Kidney (tissue), 14 donors: ENCODE results near the gene GPER1. TPM values are rescaled to one million over a fixed set of nuclear protein-coding genes. Genes with fewer than 3 reads are reported as not detected.

Experiments
- DNase-seq, 5 donors: peaks; one replicate each; pipeline ENCODE4 v3.0.0-alpha.2; 2013 to 2020
- FAIRE-seq: peaks from 2 replicates; lab custom pipeline; 2012; peaks lifted over from hg19 to GRCh38; lab: Jason Lieb, UNC
- H3K27ac ChIP-seq, 2 donors: one replicate each; pipeline ENCODE4 v1.7.0; 2013; ENCODE audit warnings: low read depth in 2 of 2, low read length in 2 of 2, inconsistent platforms in 1 of 2
- H3K27me3 ChIP-seq: one replicate; pipeline ENCODE4 v1.7.1; 2013; ENCODE audit warnings: low read length, inconsistent platforms; ENCODE audit not compliant: control insufficient read depth, insufficient read depth
- H3K36me3 ChIP-seq, 3 donors: one replicate each; pipeline versions ENCODE4 v1.7.0 to v1.7.1; 2013; ENCODE audit warnings: low read length in 3 of 3, control low read depth in 1 of 3, inconsistent platforms in 1 of 3; ENCODE audit not compliant: insufficient read depth in 3 of 3, control insufficient read depth in 2 of 3
- H3K4me1 ChIP-seq, 3 donors: one replicate each; pipeline versions ENCODE4 v1.7.0 to v1.7.1; 2013; ENCODE audit warnings: low read length in 3 of 3, inconsistent platforms in 1 of 3, low read depth in 1 of 3; ENCODE audit not compliant: control insufficient read depth in 2 of 3, insufficient read depth in 2 of 3
- H3K4me3 ChIP-seq, 3 donors: one replicate each; pipeline versions ENCODE4 v1.7.0 to v1.8.1; 2013; ENCODE audit warnings: low read length in 3 of 3, control low read depth in 1 of 3, inconsistent platforms in 1 of 3
- H3K9ac ChIP-seq, 3 donors: one replicate each; pipeline versions ENCODE4 v1.7.0 to v1.7.1; 2013; ENCODE audit warnings: low read length in 3 of 3, control low read depth in 1 of 3, inconsistent platforms in 1 of 3
- H3K9me3 ChIP-seq, 3 donors: one replicate each; pipeline versions ENCODE4 v1.7.0 to v1.7.1; 2013; ENCODE audit warnings: low read length in 3 of 3, control low read depth in 1 of 3, inconsistent platforms in 1 of 3; ENCODE audit not compliant: control insufficient read depth in 2 of 3, insufficient read depth in 1 of 3
- CTCF ChIP-seq: IDR thresholded peaks from 3 replicates; pipeline ENCODE4 v1.5.1; 2012; ENCODE audit warnings: mild to moderate bottlenecking, moderate library complexity, borderline replicate concordance; ENCODE audit not compliant: insufficient read depth; ENCODE audit errors: extremely low read depth
- intact Hi-C: fragments of 100-400 bp; cut with DNase I; formaldehyde crosslinking; loops from one replicate; pipeline ENCODE4 v1.11.1; 2022
- polyA plus RNA-seq: library from polyadenylated mRNA; stranded (reverse); fragments of 350-450 nt; fragmentation: Illumina TruSeq; extraction: RNeasy Lipid Tissue Mini Kit (QIAGEN cat#74804); gene quantifications from one replicate; pipeline ENCODE4 v1.2.3, GENCODE V29; 2014; ENCODE audit warnings: low read depth, low replicate concordance; ENCODE audit not compliant: insufficient read depth
- total RNA-seq: library from RNA; stranded (reverse); fragmentation: NEBNext Ultra II Directional; extraction: Animal tissue kit (Norgen Biotek cat#: 25700); gene quantifications from one replicate; pipeline ENCODE4 v1.2.1, GENCODE V29; 2021
- donor health status: control.
- donor health status: control.
- donor health status: control.
- donor health status: control.
- donor health status: control.
- donor health status: DM: yes; HTN: yes; CAD: no.
- donor health status: Normal renal cell carcinoma (clear cell type).

Gene GPER1
- total and polyA plus RNA-seq, 2 donors from 2014 or later, result 4.8 to 5.2 TPM

DNA sequence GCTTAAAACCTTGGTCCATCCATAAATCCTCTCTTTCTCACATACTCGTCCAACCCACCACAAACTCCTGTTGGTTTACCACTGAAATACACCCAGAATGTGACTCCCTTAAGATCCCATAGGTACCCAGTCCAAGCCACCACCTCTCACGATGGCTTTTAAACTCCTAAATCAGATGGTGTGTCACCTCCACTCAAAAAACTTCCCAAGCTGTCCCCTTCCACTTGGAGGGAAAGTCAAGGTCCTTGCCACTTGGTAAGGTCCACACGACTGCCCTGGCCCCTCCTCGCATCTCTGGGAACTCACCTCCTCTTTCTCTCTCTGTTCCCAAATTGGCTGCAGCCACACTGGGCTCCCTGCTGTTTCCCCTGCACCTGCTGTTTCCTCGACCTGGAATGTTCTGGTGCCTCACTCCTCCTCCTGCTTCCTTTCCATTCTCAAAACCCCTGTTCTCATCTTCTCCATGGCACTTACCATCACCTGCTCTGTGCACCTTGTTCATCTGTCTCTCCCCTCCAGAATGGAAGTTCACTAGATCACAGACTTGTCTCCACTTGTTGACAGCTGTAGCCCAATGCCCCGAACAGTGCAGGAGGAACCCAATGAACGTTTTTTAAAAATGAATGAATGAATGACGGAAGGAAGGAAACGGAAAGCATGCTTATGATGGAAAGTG, 49.1 kb downstream of the GPER1 start:
- no peak for TF ChIP-seq CTCF
- no peaks in the 10 kb centered on the region for H3K36me3 ChIP-seq
- DNase-seq (peak in 2 of 5 donors; percentile 34 to 37), FAIRE-seq (no peak)
- no peak overlapping the region for H3K27ac ChIP-seq
- no peaks in the 10 kb centered on the region for H3K27me3 ChIP-seq
- H3K9me3 ChIP-seq, result no peaks in the 10 kb centered on the region
- intact Hi-C loops, result no loop called here
- H3K4me1 ChIP-seq, result peaks cover 0 to 7% (median 0%) of the 10 kb centered on the region in 3 donors
- peak overlapping the region in 1 of 3 donors; percentile 67 for H3K9ac ChIP-seq
- peak overlapping the region; percentile 70 to 94 (median 77) for H3K4me3 ChIP-seq

GRCh38 chr7:1137517-1138167, 49.7 kb downstream of the GPER1 start:
- H3K4me1 ChIP-seq, result peaks cover 0 to 7% (median 0%) of the 10 kb centered on the region in 3 donors
- DNase-seq, result no peak
- H3K27ac ChIP-seq, result peak overlapping the region in 1 of 2 donors; percentile 82
- no peaks in the 10 kb centered on the region for H3K36me3 ChIP-seq
- no peak for TF ChIP-seq CTCF
- no peaks in the 10 kb centered on the region for H3K27me3 ChIP-seq
- H3K4me3 ChIP-seq, result peak overlapping the region; percentile 77 to 94 (median 94)
- H3K9ac ChIP-seq, result peak overlapping the region in 2 of 3 donors; percentile 67 to 69
- intact Hi-C loops, result no loop called here
- no peaks in the 10 kb centered on the region for H3K9me3 ChIP-seq
- FAIRE-seq, result no peak

- Histone ChIP-seq H3K9ac (no peak overlapping the region), H3K27me3 (no peaks in the 10 kb centered on the region), H3K9me3 (no peaks in the 10 kb centered on the region), H3K4me1 (peaks cover 0 to 7% (median 0%) of the 10 kb centered on the region in 3 donors), H3K27ac (no peak overlapping the region), H3K4me3 (no peak overlapping the region), H3K36me3 (no peaks in the 10 kb centered on the region)
- no peak for TF ChIP-seq CTCF
- DNase-seq, result peak in 1 of 5 donors; percentile 35
- intact Hi-C loops, result no loop called here
- no peak for FAIRE-seq
Observed at GRCh38 chr7:1140476-1141104, 52.7 kb downstream of the GPER1 start.
